Lower leg skin (tissue), 4 donors: ENCODE measurements around the gene GLT6D1. TPM values are rescaled to one million over a fixed set of nuclear protein-coding genes. Genes with fewer than 3 reads are reported as not detected.

Experiments
- DNase-seq, 2 donors: peaks; one replicate each; pipeline ENCODE4 v3.0.0-alpha.2; 2019; ENCODE audit warnings: low spot score in 2 of 2
- H3K4me3 ChIP-seq: fragments of 200-600 bp; sonication (generic); 2 replicates; pipeline ENCODE4 v1.5.1; 2017; ENCODE audit warnings: mild to moderate bottlenecking, low read depth; ENCODE audit not compliant: poor library complexity, severe bottlenecking
- CTCF ChIP-seq, 3 donors: fragments of 450-650 bp; IDR thresholded peaks; one replicate each; pipeline ENCODE4 v1.5.1; 2016; ENCODE audit warnings: antibody characterized with exemption in 3 of 3, mild to moderate bottlenecking in 3 of 3, moderate library complexity in 2 of 3
- POLR2A ChIP-seq, 2 donors: fragments of 450-650 bp; IDR thresholded peaks; one replicate each; pipeline ENCODE4 v1.6.1; 2016 to 2017; ENCODE audit warnings: antibody characterized with exemption in 2 of 2, mild to moderate bottlenecking in 1 of 2, moderate library complexity in 1 of 2
- WGBS, 2 donors: methylation state at CpG; one replicate each; pipeline ENCODE4 v1.1.5; 2018; 5-methylcytosine and 5-hydroxymethylcytosine counted together
- intact Hi-C: fragments of 100-400 bp; cut with DNase I; formaldehyde crosslinking; loops from one replicate; pipeline ENCODE4 v1.15.0; 2023; ENCODE audit warnings: low total_unique reads
- total RNA-seq, 4 donors: library from RNA; depleted of rRNA; stranded (reverse); fragments of >200 nt; gene quantifications; one replicate each; pipeline ENCODE4 v1.1.0, GENCODE V29; 2016

The GLT6D1 gene
- total RNA-seq, 4 donors from 2014 or later, result not detected

GRCh38 chr9:135663857-135664256, 24.5 kb upstream of the GLT6D1 start:
- no peak overlapping the region for H3K4me3 ChIP-seq
- intact Hi-C loops, result no loop called here
- TF ChIP-seq POLR2A (IDR thresholded peaks at IDR 0.05), result no peak
- TF ChIP-seq CTCF (IDR thresholded peaks at IDR 0.05), result no peak
- WGBS, 2 donors, result 78 to 83% methylated on average over 12 of the region's 12 CpGs
- DNase-seq, result no peak

DNA sequence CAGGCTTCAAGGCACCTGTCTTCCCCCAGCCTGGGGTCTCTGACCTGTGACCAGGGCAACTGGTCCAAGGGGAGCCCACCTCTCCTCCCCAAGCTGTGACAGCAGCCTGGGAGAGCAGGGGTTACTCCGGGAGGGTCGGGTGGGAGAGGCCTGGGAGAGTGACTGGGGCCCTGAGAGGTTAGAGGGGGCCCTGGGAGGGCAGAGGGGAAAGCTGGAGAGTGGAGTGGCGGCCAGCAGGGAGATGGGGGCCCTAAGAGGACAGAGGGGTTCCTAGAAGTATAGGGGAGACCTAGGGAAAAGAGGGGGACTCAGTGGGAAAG, 24.1 kb upstream of the GLT6D1 start:
- intact Hi-C loops, result no loop called here
- TF ChIP-seq CTCF (IDR thresholded peaks at IDR 0.05), result no peak
- no peak for TF ChIP-seq POLR2A (IDR thresholded peaks at IDR 0.05)
- 56 to 67% methylated on average over 3 of the region's 3 CpGs for WGBS, 2 donors
- no peak for DNase-seq
- H3K4me3 ChIP-seq, result no peak overlapping the region

DNA sequence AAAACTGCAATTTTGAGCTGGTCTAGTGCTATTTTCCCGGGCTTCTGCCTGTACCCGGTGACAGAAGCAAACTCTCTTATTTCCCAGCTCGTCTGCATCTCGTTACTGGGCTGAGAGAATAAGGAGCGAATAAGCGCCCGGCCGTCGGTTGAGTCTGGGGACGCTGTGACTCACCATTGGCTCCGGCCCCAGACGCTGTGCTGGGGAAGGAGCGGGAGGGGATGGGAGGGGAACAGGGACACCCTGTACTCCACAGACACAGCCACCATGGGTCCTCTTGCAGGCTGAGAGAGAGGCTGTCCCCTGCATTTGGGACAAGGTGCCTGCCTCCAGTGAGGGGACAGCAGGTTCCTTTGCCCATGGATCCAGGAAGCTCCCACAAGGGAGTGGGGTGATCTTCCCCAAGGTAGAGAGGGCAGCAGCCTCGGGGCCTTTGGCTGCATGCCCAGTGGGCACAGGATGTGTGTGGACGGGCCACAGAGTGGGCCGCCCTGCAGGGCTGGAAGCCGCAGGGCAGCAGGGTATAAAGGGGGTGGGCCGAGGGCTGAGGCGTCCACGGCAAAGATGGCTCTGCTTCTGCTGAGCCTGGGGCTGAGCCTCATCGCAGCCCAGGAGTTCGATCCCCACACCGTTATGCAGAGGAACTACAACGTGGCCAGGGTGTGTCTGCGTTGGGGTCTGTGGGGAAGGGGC, 23.6 kb upstream of the GLT6D1 start, which contains the start of gene LCN9:
Gene LCN9, plus strand, starts transcription at position 552 of the 693 bp plus-strand sequence. Its CDS starts 13 bp downstream, at position 565.
- TF ChIP-seq CTCF (IDR thresholded peaks at IDR 0.05), result no peak
- no peak for TF ChIP-seq POLR2A (IDR thresholded peaks at IDR 0.05)
- intact Hi-C loops, result no loop called here
- no peak for DNase-seq
- H3K4me3 ChIP-seq, result no peak within 1 kb of the TSS
- WGBS, 2 donors, result 48 to 52% methylated on average over 25 of the region's 25 CpGs

- no peak for TF ChIP-seq CTCF (IDR thresholded peaks at IDR 0.05)
- no peak for TF ChIP-seq POLR2A (IDR thresholded peaks at IDR 0.05)
- intact Hi-C loops, result no loop called here
- no peak overlapping the region for H3K4me3 ChIP-seq
- DNase-seq, result peak in 1 of 2 donors; percentile 17
- WGBS, 2 donors, result 60 to 67% methylated on average over 19 of the region's 19 CpGs
Measured at GRCh38 chr9:135661816-135662560, 22.6 kb upstream of the GLT6D1 start.

DNA sequence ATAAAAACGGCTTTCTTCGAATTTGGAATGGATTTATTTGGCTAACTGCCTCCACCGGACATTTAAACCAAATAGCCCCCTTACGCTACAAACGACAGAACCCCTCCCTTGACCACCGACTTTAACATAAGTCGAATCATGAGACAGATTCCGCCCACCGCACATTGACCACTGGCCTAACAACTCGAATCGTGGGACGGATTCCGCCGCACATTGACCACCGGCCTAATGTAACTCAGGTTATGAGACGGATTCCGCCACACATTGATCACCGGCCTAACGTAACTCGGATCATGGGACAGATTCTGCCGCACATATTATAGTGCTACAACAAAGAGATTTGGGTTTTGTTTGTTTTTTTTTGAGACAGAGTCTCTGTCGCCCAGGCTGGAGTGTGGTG, 21.1 kb upstream of the GLT6D1 start:
- WGBS, 2 donors, result 89 to 90% methylated on average over 22 of the region's 22 CpGs
- no peak for DNase-seq
- TF ChIP-seq POLR2A (IDR thresholded peaks at IDR 0.05) (no peak), CTCF (IDR thresholded peaks at IDR 0.05) (no peak)
- intact Hi-C loops, result no loop called here
- no peak overlapping the region for H3K4me3 ChIP-seq
